ENCODE results near the gene KBTBD2. TPM values are rescaled to one million over a fixed set of nuclear protein-coding genes. Genes with fewer than 3 reads are reported as not detected.
"Not testable (repeated sequence)": the region's sequence is repeated elsewhere in the genome, so short reads cannot be mapped to it uniquely, and the experiment has no call there.

The KBTBD2 gene
- total RNA-seq, 1 donor from 2014 or later = 53.6 TPM

GRCh38 chr7:32935558-32935957, 44.0 kb upstream of the KBTBD2 start:
- DNase-seq (ENCODE audit: low spot score) = no peak
- peak overlapping the region; percentile 49 for H3K4me3 Mint-ChIP-seq (ENCODE audit: unreplicated experiment)
- H3K4me1 Mint-ChIP-seq (ENCODE audit: unreplicated experiment) = no peaks in the 10 kb centered on the region
- peaks cover 4% of the 10 kb centered on the region for H3K27me3 Mint-ChIP-seq (ENCODE audit: unreplicated experiment)
- TF ChIP-seq CTCF (IDR thresholded peaks at IDR 0.05; ENCODE audit: unreplicated experiment) = no peak
- no peaks in the 10 kb centered on the region for H3K9me3 Mint-ChIP-seq (ENCODE audit: unreplicated experiment)
- peaks cover 7% of the 10 kb centered on the region for H3K36me3 Mint-ChIP-seq (ENCODE audit: low read depth, unreplicated experiment)
- no peak overlapping the region for H3K27ac Mint-ChIP-seq (ENCODE audit: unreplicated experiment)

- H3K27ac Mint-ChIP-seq (ENCODE audit: unreplicated experiment) = no peak overlapping the region
- no peak for DNase-seq (ENCODE audit: low spot score)
- H3K4me3 Mint-ChIP-seq (ENCODE audit: unreplicated experiment) = no peak overlapping the region
- H3K4me1 Mint-ChIP-seq (ENCODE audit: unreplicated experiment) = no peaks in the 10 kb centered on the region
- no peaks in the 10 kb centered on the region for H3K27me3 Mint-ChIP-seq (ENCODE audit: unreplicated experiment)
- H3K9me3 Mint-ChIP-seq (ENCODE audit: unreplicated experiment) = no peaks in the 10 kb centered on the region
- TF ChIP-seq CTCF (IDR thresholded peaks at IDR 0.05; ENCODE audit: unreplicated experiment) = no peak
- peaks cover 30% of the 10 kb centered on the region for H3K36me3 Mint-ChIP-seq (ENCODE audit: low read depth, unreplicated experiment)
Measured at GRCh38 chr7:32930378-32930777, 38.8 kb upstream of the KBTBD2 start.

GRCh38 chr7:32929430-32930143, 38.0 kb upstream of the KBTBD2 start:
- no peak for TF ChIP-seq CTCF (IDR thresholded peaks at IDR 0.05; ENCODE audit: unreplicated experiment)
- Mint-ChIP-seq H3K9me3 (ENCODE audit: unreplicated experiment) (no peaks in the 10 kb centered on the region), H3K27ac (ENCODE audit: unreplicated experiment) (peak overlapping the region; percentile 13), H3K36me3 (ENCODE audit: low read depth, unreplicated experiment) (peaks cover 30% of the 10 kb centered on the region), H3K27me3 (ENCODE audit: unreplicated experiment) (no peaks in the 10 kb centered on the region), H3K4me3 (ENCODE audit: unreplicated experiment) (no peak overlapping the region), H3K4me1 (ENCODE audit: unreplicated experiment) (no peaks in the 10 kb centered on the region)
- DNase-seq (ENCODE audit: low spot score) = no peak

- Mint-ChIP-seq H3K4me1 (ENCODE audit: unreplicated experiment) (no peaks in the 10 kb centered on the region), H3K36me3 (ENCODE audit: low read depth, unreplicated experiment) (peaks cover 30% of the 10 kb centered on the region), H3K27me3 (ENCODE audit: unreplicated experiment) (no peaks in the 10 kb centered on the region), H3K4me3 (ENCODE audit: unreplicated experiment) (no peak overlapping the region), H3K9me3 (ENCODE audit: unreplicated experiment) (no peaks in the 10 kb centered on the region), H3K27ac (ENCODE audit: unreplicated experiment) (no peak overlapping the region)
- no peak for TF ChIP-seq CTCF (IDR thresholded peaks at IDR 0.05; ENCODE audit: unreplicated experiment)
- no peak for DNase-seq (ENCODE audit: low spot score)
Measured at GRCh38 chr7:32928785-32929298, 37.3 kb upstream of the KBTBD2 start.

GRCh38 chr7:32921896-32922295, 30.3 kb upstream of the KBTBD2 start:
- no peak overlapping the region for H3K4me3 Mint-ChIP-seq (ENCODE audit: unreplicated experiment)
- no peaks in the 10 kb centered on the region for H3K27me3 Mint-ChIP-seq (ENCODE audit: unreplicated experiment)
- peaks cover 7% of the 10 kb centered on the region for H3K4me1 Mint-ChIP-seq (ENCODE audit: unreplicated experiment)
- no peaks in the 10 kb centered on the region for H3K9me3 Mint-ChIP-seq (ENCODE audit: unreplicated experiment)
- DNase-seq (ENCODE audit: low spot score) = peak; percentile 15
- H3K27ac Mint-ChIP-seq (ENCODE audit: unreplicated experiment) = peak overlapping the region; percentile 93
- no peak for TF ChIP-seq CTCF (IDR thresholded peaks at IDR 0.05; ENCODE audit: unreplicated experiment)
- peaks cover 4% of the 10 kb centered on the region for H3K36me3 Mint-ChIP-seq (ENCODE audit: low read depth, unreplicated experiment)

GRCh38 chr7:32916994-32917393, 25.4 kb upstream of the KBTBD2 start:
- not testable (repeated sequence) for DNase-seq (ENCODE audit: low spot score); H3K27me3 Mint-ChIP-seq (ENCODE audit: unreplicated experiment); H3K27ac Mint-ChIP-seq (ENCODE audit: unreplicated experiment); H3K9me3 Mint-ChIP-seq (ENCODE audit: unreplicated experiment); H3K4me1 Mint-ChIP-seq (ENCODE audit: unreplicated experiment); H3K4me3 Mint-ChIP-seq (ENCODE audit: unreplicated experiment)
- H3K36me3 Mint-ChIP-seq (ENCODE audit: low read depth, unreplicated experiment) = peaks cover 28% of the 10 kb centered on the region
